Measurements from ENCODE around the gene C6orf47. TPM values are rescaled to one million over a fixed set of nuclear protein-coding genes. Genes with fewer than 3 reads are reported as not detected.

Gene C6orf47
- total RNA-seq, 1 donor from 2014 or later = 20.8 TPM

DNA sequence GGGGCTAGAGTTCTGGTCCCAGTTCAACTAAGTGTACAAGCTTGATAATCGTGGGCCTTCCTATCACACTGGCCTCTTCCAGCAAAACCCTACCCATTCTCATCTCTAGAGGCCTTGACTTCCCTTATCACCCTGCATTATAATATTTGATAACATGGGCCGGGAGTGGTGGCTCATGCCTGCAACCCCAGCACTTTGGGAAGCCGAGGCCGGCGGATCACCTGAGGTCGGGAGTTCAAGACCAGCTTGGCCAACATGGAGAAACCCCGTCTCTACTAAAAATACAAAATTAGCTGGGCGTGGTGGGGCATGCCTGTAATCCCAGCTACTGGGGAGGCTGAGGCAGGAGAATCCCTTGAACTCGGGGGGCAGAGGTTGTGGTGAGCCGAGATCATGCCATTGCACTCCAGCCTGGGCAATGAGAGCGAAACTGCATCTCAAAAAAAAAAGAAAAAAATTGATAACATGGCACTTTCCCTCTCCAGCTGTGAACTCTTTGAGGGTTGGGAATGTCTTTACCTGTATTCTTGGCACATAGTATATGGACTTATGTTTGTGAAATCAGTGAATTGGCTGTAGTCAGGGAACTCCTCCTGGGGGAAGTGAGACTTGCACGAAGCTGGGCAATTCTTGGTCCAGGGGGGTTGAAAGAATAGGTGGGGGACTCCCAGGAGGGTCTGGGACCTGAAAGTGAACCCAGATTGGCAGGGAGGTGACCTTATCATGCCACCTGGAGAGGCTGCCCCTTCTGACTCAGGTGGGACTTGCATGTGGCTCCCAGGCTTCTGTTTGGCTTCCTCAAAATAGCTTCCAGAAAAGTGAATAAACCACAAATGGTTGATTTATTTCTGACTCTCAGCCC lies 915 bp upstream of the C6orf47 start:
- no peak for DNase-seq

DNA sequence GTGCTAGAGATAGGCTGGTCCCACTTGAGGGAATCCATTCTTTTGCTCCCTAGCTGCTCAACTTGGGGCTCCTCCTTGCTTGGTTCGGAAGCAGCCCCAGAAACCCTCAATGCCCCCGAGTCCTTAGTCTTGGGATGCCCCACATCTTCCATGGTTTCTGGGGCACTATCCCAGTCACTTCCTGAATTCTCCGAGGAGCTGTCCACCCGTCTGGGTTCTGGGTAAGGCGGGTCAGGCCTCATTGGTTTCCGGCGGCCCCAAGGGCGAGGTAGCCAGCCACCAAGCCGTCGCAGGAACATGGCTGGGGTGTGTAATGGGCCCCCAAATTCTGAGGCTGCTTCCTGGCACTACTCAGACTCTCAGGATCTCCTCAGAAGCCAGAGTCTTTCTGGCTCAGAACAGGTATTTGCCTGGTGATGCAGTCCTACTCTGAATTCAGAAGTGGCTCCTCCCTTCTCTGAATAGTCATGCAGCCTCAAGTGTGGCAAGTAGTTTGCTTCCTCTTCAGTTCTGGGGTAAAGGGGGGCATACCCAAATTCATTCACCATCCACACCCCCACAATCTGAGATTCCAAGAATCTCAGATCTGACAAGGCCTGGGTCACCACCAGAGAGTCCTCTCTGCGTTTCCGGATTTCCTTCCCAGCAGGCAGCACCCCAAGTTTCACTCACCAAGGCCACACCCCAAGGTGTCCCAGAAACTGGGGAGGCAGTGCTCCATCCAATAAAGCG lies 763 bp downstream of the C6orf47 start:
- DNase-seq = no peak

DNA sequence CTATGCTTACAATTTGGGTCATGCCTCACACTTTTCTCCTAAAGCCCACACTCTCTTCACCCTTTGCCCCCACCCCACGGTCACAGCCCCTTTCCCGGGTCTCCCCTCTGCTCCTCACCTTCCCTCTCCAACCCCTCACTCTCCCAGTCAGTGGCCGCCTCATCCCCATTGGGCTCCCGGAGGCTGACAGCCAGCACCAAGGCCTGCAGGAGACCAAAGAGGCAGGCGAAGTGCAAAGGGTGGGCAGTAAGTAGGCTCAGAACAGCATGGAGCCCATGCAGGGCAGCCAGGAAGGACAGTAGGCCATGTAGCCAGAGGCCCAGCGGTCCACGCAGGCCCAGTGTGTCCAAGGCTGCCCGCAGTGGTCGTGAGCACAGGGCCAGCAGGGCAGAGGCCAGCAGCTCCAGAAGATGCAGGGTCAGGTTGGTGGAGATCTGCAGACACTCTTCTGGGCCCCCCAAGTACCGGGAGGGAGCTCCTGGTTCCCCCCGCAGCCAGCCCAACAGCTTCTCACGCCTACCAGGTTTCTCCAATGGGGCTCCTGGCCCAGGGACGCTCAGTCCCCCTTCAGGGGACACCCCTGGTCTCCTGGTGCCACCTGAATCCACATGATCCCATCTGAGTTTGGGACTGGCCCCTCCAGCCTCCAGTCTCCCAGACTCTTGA lies 1.5 kb downstream of the C6orf47 start:
- no peak for DNase-seq

DNA sequence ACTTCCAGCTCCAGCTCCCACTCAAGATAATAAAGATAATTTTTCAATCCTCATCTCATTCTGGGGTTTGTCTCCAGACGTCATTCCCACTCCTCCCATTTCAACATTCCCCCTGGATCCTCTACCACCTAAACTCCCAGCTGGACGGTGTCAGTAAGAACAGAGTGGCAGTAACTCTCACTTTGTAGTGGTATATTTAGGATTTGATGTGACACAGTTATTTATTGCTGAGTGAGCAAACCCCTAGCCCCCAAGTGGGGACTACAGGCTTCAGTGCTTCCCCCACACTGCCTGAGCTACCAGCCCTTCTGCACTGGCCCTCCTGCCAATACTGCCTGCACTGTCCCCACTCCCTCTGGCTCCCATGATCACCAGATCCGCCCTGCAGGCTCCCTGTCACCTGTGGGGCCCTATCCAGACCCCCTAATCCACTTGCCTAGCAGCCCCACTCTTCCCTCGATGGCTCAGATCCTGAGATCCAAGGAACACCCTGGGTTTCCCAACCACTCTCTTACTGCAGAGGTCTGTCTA lies 2.4 kb downstream of the C6orf47 start:
- DNase-seq = no peak

DNA sequence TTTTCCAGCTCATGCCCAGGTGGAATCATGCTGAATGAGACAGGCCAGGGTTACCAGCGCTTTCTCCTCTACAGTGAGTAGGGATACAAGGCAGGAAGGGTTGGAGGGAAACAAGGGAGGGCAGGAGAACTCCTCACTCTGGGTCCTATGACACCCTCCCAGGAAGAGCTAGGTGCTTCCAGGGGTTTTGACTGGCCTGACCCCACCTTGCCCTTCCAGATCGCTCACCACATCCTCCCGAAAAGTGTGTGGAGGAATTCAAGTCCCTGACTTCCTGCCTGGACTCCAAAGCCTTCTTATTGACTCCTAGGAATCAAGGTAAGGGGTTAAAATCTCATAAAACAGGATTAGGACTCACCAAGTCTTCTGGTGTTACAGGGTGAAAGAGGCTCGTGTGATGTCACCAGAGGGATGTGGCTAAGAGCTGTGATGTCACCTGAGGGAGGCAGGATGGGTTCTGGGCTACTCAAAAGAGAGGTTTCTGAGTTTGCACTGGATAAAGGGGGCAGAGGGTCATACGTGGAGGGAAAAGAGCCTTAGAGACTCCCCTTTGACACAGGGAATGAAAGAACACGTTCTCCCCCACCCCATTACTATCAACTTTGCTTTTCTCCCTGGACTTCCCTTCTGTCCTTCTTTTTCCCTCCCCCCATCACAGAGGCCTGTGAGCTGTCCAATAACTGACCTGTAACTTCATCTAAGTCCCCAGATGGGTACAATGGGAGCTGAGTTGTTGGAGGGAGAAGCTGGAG lies 3.0 kb downstream of the C6orf47 start:
- DNase-seq = no peak

DNA sequence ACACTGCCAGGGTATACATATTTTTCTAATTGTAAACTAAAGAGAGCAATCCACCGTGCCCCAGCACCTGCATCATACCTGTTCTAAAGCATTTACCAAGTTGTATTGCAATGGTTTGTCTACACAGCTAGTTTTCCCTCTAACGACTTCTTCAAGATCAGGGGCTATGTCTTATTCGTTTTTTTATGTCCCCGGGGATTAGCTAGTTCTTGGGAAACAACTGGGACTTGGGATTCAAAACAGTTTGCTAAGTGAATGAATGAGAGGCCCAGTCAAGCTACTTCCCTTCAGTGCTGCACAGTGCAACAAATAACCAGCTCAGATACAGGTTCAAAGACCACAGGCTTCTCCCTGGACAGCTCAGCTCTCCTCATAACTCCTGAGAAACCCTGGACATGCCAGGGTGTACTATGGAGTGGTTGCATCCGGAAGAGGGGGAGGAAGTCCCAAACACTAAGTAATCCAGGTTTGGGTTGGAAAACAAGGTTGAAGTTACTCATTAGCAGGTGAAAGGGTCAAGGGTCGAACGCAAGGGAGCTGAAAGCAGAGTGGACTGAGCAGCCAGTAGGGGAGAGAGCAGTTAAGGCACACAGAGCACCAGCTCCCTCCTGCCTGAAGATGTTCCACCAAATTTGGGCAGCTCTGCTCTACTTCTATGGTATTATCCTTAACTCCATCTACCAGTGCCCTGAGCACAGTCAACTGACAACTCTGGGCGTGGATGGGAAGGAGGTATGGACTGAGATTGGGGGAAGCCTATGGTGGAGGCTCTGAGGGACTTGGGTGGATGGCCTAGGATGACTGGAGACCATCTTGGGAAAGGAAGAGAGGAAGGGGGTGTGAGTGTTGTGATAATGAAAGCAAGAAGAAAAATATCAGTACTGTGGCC lies 5.0 kb downstream of the C6orf47 start, which contains the start of gene APOM:
TSS of gene APOM (plus strand) at position 546 of the 889 bp plus-strand sequence. CDS start at position 619, 73 bp downstream.
- no peak for DNase-seq

DNA sequence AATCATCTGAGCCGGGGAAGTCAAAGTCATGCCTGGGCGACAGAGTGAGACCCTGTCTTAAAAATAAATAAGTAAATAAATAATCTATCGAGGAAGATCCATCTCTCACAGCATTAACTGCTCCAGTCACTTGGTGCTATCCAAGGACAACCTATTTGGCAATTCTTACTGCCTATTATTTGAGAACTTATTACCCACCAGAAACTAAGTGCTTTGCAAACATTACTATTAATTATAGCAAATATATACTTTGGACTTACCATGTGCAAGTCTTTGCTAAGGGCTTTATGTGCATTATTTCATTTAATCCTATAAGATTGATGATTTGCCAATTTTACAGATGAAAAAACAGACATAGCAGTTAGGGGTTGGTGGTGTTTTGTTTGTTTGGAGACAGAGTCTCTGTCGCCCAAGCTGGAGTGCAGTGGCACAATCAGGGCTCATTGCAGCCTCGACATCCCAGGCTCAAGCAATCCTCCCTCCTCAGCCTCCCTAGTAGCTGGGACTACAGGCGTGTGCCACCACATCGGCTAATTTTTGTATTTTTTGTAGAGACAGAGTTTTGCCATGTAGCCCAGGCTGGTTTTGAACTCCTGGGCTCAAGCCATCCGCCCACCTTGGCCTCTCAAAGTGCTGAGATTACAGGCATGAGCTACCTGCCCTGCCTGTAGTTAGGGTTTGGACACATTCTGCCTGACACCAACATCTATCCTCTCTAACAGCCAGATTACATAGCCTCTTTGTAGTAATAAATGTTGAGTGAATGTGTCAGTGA lies 5.8 kb downstream of the C6orf47 start:
- no peak for DNase-seq

DNA sequence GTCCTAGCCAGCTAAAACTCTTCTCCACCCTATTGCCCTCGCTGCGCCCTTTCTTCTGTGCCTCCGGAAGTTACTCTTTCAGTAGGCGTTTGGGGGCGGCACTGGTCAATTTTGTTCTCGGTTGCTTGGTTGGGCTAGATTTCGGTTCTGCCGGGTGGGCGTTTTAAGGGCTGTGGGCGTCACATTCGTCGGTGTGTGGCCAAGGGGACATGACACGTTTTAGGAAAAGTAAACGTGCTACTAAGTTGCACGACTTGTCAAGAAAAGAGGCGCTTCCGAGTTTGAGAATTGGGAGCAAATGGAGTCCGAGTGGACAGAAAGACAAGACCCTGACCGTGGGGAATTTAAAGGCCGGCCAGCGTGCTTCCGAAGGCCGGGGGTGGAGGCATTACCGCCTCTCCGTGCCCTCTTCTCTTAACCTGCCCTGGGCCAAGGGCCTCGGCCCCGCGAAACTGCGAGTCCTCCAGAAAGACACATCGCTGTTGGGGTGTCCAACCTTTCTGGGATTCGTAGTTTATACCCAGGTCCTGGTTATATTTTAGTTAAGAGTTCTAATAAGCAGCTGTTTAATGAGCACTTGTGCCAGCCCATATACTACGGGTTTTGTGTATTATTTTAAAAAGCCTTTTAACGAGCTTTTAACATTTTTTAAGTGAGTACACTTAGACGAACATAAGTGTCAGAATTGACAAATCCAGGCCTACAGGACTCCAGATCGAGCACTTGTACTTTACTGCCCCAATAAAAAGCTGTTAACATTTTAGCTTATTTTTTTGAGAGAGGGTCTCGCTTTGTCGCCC lies 7.5 kb downstream of the C6orf47 start:
- DNase-seq = no peak

DNA sequence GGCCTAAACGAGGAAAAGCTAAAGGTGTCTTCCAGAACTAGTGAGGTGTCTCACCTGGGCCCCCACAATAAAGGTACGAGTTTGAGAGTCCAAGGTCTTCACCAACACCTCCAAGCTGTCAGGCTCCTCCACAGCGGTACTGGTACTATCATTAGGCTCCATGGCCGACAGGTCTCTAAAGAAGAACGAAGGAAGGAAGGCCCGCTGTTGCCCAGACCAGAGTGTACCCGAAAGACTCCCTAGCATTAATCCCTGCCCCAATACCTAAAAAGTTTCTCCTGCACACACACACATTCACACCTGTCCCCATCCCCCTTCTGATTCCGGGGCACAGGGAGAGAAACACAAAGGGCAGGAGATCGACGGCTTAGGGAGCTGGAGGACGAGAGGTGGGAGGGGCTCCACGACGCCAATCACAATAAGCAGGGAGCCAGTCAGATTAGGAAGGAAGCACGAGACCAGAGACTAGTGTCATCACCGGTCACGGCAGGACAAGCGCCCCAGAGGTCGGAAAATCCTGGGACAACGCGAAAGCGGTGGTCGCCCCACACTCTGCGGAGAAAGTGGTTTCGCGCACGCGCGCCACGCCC lies 8.9 kb downstream of the C6orf47 start:
- no peak for DNase-seq

DNA sequence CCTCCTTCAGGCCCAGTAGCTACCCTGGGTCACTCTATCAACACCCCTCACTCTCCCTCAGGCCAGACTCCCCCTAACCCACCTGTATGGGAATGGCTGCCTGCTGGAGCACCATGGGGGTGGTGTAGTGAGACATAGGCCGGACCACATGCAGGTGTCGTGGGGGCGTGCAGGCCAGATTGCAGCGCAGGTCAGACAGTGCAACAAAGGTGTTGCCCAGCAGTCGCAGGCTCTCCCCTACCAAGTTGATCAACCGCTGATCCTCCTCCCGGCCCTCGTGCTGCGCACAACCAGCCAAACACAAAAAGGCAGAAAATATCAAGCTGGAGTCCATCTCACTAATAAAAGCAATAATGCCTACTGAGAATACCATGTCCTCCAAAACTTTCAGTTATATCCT lies 15.3 kb downstream of the C6orf47 start:
- DNase-seq = no peak

DNA sequence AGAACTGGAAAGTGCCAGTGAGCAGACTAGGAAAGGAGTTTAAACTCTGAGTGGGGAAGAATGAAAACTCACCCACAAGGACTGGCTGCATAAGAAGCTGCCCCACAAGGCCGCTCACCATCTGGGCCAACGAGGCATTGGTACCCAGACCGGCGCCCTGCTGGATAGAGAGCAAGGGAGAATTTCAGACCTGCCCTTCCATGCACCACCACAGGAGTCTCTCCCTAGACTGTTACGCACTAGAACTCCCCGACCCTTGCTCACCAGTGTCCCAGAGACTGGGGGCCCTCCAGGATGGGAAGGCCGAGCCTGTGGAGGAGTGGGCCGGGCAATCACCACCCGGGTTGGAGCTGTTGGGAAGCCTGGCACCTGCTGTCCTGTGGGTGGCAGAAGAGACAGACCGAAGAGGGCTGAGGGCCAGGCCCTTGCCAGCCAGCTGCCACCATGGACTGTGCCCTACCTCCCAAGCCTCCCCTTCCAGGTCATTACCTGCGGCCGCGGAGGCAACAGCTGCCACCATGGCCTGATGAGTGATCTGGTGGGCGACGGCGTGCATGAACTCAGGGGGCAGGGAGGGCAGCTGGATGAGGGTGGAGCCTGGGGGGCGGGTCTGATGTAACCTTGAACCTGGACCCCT lies 16.6 kb downstream of the C6orf47 start:
- DNase-seq = no peak

DNA sequence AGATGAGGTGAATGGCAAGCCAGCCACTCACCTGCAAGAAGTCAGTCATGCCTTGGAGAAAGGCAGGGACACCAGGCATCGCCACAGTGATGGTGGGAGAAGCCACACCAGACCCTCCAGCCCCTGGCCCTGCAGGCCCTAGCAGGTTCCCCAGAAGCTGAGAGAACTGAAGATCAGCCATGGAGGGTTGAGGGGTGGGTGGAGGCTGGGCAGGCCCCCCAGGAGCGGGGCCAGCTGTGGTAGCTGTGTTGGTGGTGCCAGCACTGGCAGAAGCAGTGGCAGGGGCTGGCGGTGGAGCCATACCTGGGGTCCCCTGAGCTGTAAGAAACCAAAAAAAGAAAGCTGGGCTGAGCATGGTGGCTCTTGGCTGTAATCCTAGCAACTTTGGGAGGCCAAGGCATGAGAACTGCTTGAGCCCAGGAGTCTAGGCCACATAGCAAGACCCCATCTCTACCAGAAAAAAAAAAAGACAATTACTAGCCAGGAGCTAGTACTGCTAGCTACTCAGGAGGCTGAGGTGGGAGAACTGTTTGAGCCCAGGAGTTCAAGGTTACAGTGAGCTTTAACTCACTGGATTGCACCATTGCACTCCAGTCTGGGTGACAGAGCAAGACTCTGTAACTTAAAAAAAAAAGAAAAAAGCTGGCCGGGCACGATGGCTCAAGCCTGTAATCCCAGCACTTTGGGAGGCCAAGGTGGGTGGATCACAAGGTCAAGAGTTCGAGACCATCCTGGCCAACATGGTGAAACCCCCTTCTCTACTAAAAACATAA lies 17.6 kb downstream of the C6orf47 start:
- DNase-seq = no peak

DNA sequence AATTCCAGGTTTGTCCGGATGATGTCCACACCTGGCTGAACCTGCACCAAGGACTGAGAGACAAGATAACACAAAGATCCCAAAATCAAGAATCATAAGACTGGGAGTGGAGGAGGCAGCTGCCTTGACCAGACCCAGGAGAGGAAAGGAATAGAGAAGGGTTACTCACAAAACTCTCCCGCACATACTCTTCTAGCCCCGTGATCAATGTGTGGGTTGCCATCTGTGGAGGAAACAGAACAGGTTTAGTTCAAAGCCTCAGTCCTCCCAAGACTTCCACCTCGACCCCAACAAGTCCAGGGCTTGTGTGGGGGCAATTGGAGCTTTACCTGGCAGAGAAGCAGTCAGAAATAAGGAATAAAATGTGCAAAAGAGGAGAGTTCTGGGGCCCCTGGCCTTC lies 19.2 kb downstream of the C6orf47 start:
- no peak for DNase-seq

DNA sequence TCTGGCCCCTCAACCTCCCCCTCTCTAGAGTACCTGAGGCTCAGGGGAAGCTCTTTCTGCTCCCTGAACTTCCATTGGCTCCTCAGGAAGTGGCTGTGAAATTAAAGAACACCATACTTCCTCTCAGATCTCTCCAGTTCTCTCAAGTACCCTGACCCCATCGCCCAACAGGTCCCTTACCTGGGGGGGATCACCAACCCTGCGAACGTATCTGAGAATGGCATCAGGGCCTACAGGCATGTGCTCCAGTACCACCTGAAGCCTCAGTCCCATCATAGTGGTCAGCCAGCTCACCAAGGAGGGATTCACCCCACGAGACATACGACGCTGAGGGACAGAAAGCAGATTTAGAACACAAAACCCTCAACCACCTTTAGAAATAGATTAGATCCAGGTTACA lies 20.0 kb downstream of the C6orf47 start:
- DNase-seq = no peak

DNA sequence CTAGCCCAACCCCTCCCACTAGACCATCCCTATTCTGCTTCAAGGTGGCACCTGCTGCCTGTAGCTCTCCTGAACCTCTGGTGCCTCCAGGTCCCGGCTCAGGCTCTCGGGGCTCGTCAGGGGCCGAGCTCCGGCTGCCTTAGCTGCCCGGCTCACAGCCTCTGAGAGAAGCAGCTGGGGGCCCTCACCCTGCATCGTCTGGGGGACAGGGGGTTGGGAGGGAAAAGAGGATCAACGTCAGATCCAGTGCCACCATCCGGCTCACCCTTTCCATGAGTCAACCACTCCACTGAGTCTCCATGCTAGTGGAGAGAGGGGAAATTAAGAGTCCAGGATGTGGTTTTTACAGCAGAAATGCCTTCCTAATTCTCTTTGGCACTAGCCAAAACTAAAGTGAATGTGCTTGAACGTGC lies 21.1 kb downstream of the C6orf47 start:
- DNase-seq = no peak

DNA sequence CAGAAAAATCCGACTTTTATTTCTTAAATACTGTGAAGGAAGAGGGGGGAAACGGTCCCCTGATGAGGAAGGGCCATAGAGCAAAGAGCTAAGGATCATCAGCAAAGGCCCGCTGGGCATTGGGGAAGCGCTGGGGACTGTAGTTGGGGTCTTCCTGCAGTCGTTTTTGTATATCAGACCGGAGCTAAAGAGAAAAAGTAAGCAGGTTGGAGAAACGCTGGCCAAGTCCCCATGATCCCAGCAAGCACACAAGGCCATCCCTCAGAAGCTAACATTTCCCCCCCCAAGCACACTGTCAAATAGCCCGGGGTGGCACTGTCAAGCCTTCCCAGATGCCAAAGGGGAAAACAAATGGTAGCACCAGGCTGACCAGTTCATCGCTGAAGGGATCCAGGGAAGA lies 21.5 kb downstream of the C6orf47 start:
- DNase-seq = no peak
